Keratinocyte (primary cell): Measurements from ENCODE around the gene SAFB2. TPM values are rescaled to one million over a fixed set of nuclear protein-coding genes. Genes with fewer than 3 reads are reported as not detected.

Source experiments
- DNase-seq: peaks from one replicate; pipeline ENCODE4 v3.0.0-alpha.2; 2011; ENCODE audit warnings: low read depth, missing footprints, low spot score
- FAIRE-seq: peaks from 2 replicates; lab custom pipeline; 2011; peaks lifted over from hg19 to GRCh38; lab: Jason Lieb, UNC
- H2AFZ ChIP-seq: 2 replicates; pipeline ENCODE4 v1.6.0; 2012; ENCODE audit warnings: low read length, control low read depth, inconsistent platforms; ENCODE audit not compliant: control insufficient read depth
- H3K27ac ChIP-seq: 2 replicates; pipeline ENCODE4 v1.5.1; 2011; ENCODE audit warnings: low read length; ENCODE audit not compliant: control insufficient read depth, insufficient read depth
- H3K27me3 ChIP-seq: 3 replicates; pipeline ENCODE4 v1.6.0; 2011; ENCODE audit warnings: low read length; ENCODE audit not compliant: control insufficient read depth, insufficient read depth; ENCODE audit errors: extremely low read depth
- H3K36me3 ChIP-seq, 2 experiments: 2 replicates in 1 of 2; 3 replicates in 1 of 2; pipeline ENCODE4 v1.5.1; 2011; ENCODE audit warnings: low read length in 2 of 2, mild to moderate bottlenecking in 1 of 2; ENCODE audit not compliant: control insufficient read depth in 2 of 2, insufficient read depth in 2 of 2; ENCODE audit errors: extremely low read depth in 1 of 2
- H3K4me1 ChIP-seq: 3 replicates; pipeline ENCODE4 v1.5.1; 2011; ENCODE audit warnings: low read length; ENCODE audit not compliant: control insufficient read depth, insufficient read depth; ENCODE audit errors: extremely low read depth
- H3K4me2 ChIP-seq: 3 replicates; pipeline ENCODE4 v1.6.0; 2011; ENCODE audit warnings: low read depth, low read length; ENCODE audit not compliant: control insufficient read depth, insufficient read depth; ENCODE audit errors: extremely low read depth
- H3K4me3 ChIP-seq, 3 experiments: fragments of 200-600 bp in 1 of 3; sonication (generic) in 1 of 3; 2 replicates in 2 of 3; 3 replicates in 1 of 3; pipeline ENCODE4 v1.5.1; 2011 to 2016; ENCODE audit warnings: low read length in 3 of 3, mild to moderate bottlenecking in 3 of 3, control low read depth in 2 of 3, inconsistent platforms in 1 of 3, low read depth in 1 of 3, mixed read lengths in 1 of 3, mixed run types in 1 of 3, moderate library complexity in 1 of 3; ENCODE audit not compliant: control insufficient read depth in 2 of 3, insufficient read depth in 2 of 3; ENCODE audit errors: extremely low read depth in 1 of 3
- H3K79me2 ChIP-seq: 2 replicates; pipeline ENCODE4 v1.6.0; 2012; ENCODE audit warnings: low read length; ENCODE audit not compliant: control insufficient read depth, insufficient read depth
- H3K9ac ChIP-seq: 3 replicates; pipeline ENCODE4 v1.6.0; 2011; ENCODE audit warnings: low read length; ENCODE audit not compliant: control insufficient read depth, insufficient read depth; ENCODE audit errors: extremely low read depth
- H3K9me1 ChIP-seq: 3 replicates; pipeline ENCODE4 v1.6.0; 2011; ENCODE audit warnings: low read length; ENCODE audit not compliant: control insufficient read depth, insufficient read depth; ENCODE audit errors: extremely low read depth
- H3K9me3 ChIP-seq: 2 replicates; pipeline ENCODE4 v1.5.1; 2012; ENCODE audit warnings: low read depth, low read length; ENCODE audit not compliant: control insufficient read depth
- H4K20me1 ChIP-seq: 3 replicates; pipeline ENCODE4 v1.6.0; 2011; ENCODE audit warnings: low read length; ENCODE audit not compliant: control insufficient read depth, insufficient read depth; ENCODE audit errors: extremely low read depth
- CTCF ChIP-seq, 3 experiments: IDR thresholded peaks in 1 of 3; conservative IDR thresholded peaks in 1 of 3; optimal IDR thresholded peaks in 1 of 3; 2 replicates in 2 of 3; 3 replicates in 1 of 3; pipeline versions ENCODE3 to v1.5.1; 2011; ENCODE audit warnings: low read length in 3 of 3, mild to moderate bottlenecking in 3 of 3, moderate library complexity in 2 of 3, control low read depth in 1 of 3, inconsistent platforms in 1 of 3; ENCODE audit not compliant: insufficient read depth in 2 of 3; ENCODE audit errors: extremely low read depth in 1 of 3
- EZH2 ChIP-seq: IDR thresholded peaks from one replicate; pipeline ENCODE4 v1.6.1; 2012; ENCODE audit warnings: inconsistent platforms, mild to moderate bottlenecking, low read length, moderate library complexity
- dilution Hi-C: fragments of 300-500 bp; cut with MboI; formaldehyde crosslinking; loops from one replicate; pipeline ENCODE4 v1.7.0; 2020; ENCODE audit warnings: low sequenced_read_pairs; ENCODE audit not compliant: extremely low pct_ligation_motif_present
- polyA plus RNA-seq, 5 experiments: library from polyadenylated mRNA; depleted of rRNA in 3 of 5; stranded (reverse) in 3 of 5; stranded (forward) in 1 of 5; unstranded in 1 of 5; fragments of >200 nt; gene quantifications; 1 replicate in 1 of 5; 2 replicates in 3 of 5; 3 replicates in 1 of 5; pipeline versions ENCODE4 v1.2.1 to v1.2.3, GENCODE V29; 2011 to 2012; ENCODE audit warnings: missing spikeins in 2 of 5, low read depth in 1 of 5, low replicate concordance in 1 of 5

Gene SAFB2
- polyA plus RNA-seq, 1 donor (not counting 4 experiments of a cell fraction or from before 2014, with no cell fraction given), result 15.3 TPM

DNA sequence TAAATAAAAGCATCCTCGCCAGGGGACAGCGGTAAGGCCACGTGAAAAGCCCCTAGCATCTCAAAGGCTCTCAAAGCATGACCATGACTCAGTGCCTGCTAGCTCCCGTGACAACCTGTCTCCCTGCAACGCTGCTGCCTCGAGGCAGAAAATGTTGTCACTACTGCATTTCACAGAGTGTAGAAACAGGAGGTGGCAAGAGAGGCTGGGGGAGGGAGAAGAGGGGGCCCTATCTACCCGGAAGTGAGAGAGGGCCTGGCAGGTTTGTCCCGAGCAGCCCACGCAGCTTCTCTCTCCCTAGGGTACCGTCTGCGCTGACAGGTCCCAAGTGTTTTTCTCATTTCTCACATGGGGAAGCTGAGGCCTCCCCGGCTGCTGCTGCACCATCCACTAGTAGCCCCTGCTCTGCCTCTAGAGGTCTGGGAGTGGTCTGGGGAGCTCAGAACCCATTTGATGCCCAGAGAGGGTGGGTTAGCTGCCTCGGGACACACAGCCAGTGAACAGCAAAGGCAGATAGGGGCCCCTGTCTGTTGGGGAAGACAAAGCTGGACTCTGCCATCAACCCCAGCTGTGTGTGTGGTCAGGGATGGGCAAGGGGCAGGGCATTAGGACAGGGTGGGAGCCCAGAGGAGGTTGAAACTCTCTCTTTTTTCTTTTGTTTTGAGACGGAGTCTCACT lies 58.5 kb downstream of the SAFB2 start:
- Histone ChIP-seq H3K9me3 (peaks cover 3% of the 10 kb centered on the region), H3K9me1 (no peaks in the 10 kb centered on the region), H3K27me3 (peaks cover 17% of the 10 kb centered on the region), H4K20me1 (peaks cover 4% of the 10 kb centered on the region), H3K36me3 (peaks cover 0 to 7% of the 10 kb centered on the region in 2 experiments), H3K4me1 (peaks cover 14% of the 10 kb centered on the region), H3K4me2 (peak overlapping the region; percentile 58), H2AFZ (no peak overlapping the region), H3K27ac (no peak overlapping the region), H3K4me3 (no peak overlapping the region), H3K79me2 (no peaks in the 10 kb centered on the region), H3K9ac (peak overlapping the region; percentile 28)
- no peak for DNase-seq
- TF ChIP-seq EZH2, result no peak
- no peak for TF ChIP-seq CTCF (optimal IDR thresholded peaks at IDR 0.05 in 1 of 3, IDR thresholded peaks at IDR 0.05 in 1 of 3, conservative IDR thresholded peaks at IDR 0.05 in 1 of 3; ENCODE audit: extremely low read depth in 1 of 3, insufficient read depth in 2 of 3, low read length in 3 of 3)
- peak; percentile 20 for FAIRE-seq
- dilution Hi-C loops, result no loop called here

- Histone ChIP-seq H3K79me2 (no peaks in the 10 kb centered on the region), H3K4me2 (no peak overlapping the region), H3K4me1 (peaks cover 19% of the 10 kb centered on the region), H3K4me3 (no peak overlapping the region), H4K20me1 (peaks cover 4% of the 10 kb centered on the region), H2AFZ (no peak overlapping the region), H3K9me1 (no peaks in the 10 kb centered on the region), H3K9ac (no peak overlapping the region), H3K27ac (no peak overlapping the region), H3K9me3 (peaks cover 3% of the 10 kb centered on the region), H3K27me3 (peaks cover 17% of the 10 kb centered on the region), H3K36me3 (peaks cover 0 to 7% of the 10 kb centered on the region in 2 experiments)
- FAIRE-seq, result no peak
- DNase-seq, result no peak
- dilution Hi-C loops, result no loop called here
- no peak for TF ChIP-seq EZH2
- TF ChIP-seq CTCF (optimal IDR thresholded peaks at IDR 0.05 in 1 of 3, IDR thresholded peaks at IDR 0.05 in 1 of 3, conservative IDR thresholded peaks at IDR 0.05 in 1 of 3; ENCODE audit: extremely low read depth in 1 of 3, insufficient read depth in 2 of 3, low read length in 3 of 3), result peak in 1 of 3 experiments; percentile 18
These were observed 59.6 kb downstream of the SAFB2 start for GRCh38 chr19:5563008-5563431.
